HEK293 (cell line): ENCODE data around the gene OSCAR.

Experiments used
- CTCF ChIA-PET: fragments of 350-600 bp; formaldehyde crosslinking; extraction: SDS; loops from one replicate; lab custom pipeline; 2021; ENCODE audit warnings: antibody characterized with exemption; lab: Yijun Ruan, JAX
- POLR2A ChIA-PET: fragments of 300-600 bp; formaldehyde crosslinking; extraction: SDS; loops from one replicate; lab custom pipeline; 2020; ENCODE audit warnings: antibody characterized with exemption, inconsistent platforms; lab: Yijun Ruan, JAX
- H3K27ac ChIP-seq: fragments of 200-500 bp; sonication (Bioruptor generic); 2 replicates; pipeline ENCODE4 v1.5.1; 2014; ENCODE audit warnings: low read depth, low read length, control low read depth, inconsistent platforms; ENCODE audit errors: extremely low read depth
- H3K36me3 ChIP-seq, 2 experiments: fragments of 200-500 bp in 1 of 2; sonication (Bioruptor generic) in 1 of 2; 1 replicate in 1 of 2; 2 replicates in 1 of 2; pipeline ENCODE4 v1.5.1; 2014 to 2017; ENCODE audit warnings: inconsistent platforms in 2 of 2, low read length in 2 of 2; ENCODE audit not compliant: control insufficient read depth in 2 of 2, insufficient read depth in 1 of 2
- H3K4me1 ChIP-seq: fragments of 200-500 bp; sonication (Bioruptor generic); 2 replicates; pipeline ENCODE4 v1.5.1; 2014; ENCODE audit warnings: mild to moderate bottlenecking, low read length, inconsistent platforms; ENCODE audit not compliant: control insufficient read depth, insufficient read depth
- H3K4me3 ChIP-seq: 2 replicates; pipeline ENCODE4 v1.5.1; 2011; ENCODE audit warnings: low read depth, mild to moderate bottlenecking, control low read depth, low read length, moderate library complexity
- H3K9me3 ChIP-seq: fragments of 200-500 bp; sonication (Bioruptor generic); 2 replicates; pipeline ENCODE4 v1.5.1; 2014; ENCODE audit warnings: low read depth, low read length, inconsistent platforms; ENCODE audit not compliant: control insufficient read depth, insufficient read depth
- AEBP2 ChIP-seq: fragments of 450-650 bp; formaldehyde crosslinking; IDR thresholded peaks from 2 replicates; pipeline ENCODE4 v1.5.1; 2016; ENCODE audit warnings: missing biosample characterization, missing genetic modification characterization, borderline replicate concordance
- FEZF1 ChIP-seq: fragments of 450-650 bp; formaldehyde crosslinking; IDR thresholded peaks from 2 replicates; pipeline ENCODE4 v1.5.1; 2016; ENCODE audit warnings: missing biosample characterization, missing genetic modification characterization
- KLF8 ChIP-seq: fragments of 450-650 bp; formaldehyde crosslinking; IDR thresholded peaks from 2 replicates; pipeline ENCODE4 v1.5.1; 2016; ENCODE audit warnings: missing biosample characterization, missing genetic modification characterization
- KLF9 ChIP-seq: fragments of 450-650 bp; formaldehyde crosslinking; IDR thresholded peaks from 2 replicates; pipeline ENCODE4 v1.5.1; 2016; ENCODE audit warnings: missing biosample characterization, missing genetic modification characterization, low read depth
- SP3 ChIP-seq: fragments of 450-650 bp; formaldehyde crosslinking; IDR thresholded peaks from 2 replicates; pipeline ENCODE4 v1.5.1; 2016; ENCODE audit warnings: missing biosample characterization, missing genetic modification characterization
- SP7 ChIP-seq: fragments of 450-650 bp; formaldehyde crosslinking; IDR thresholded peaks from 2 replicates; pipeline ENCODE4 v1.5.1; 2016; ENCODE audit warnings: missing biosample characterization, missing genetic modification characterization
- TCF7L2 ChIP-seq: IDR thresholded peaks from 2 replicates; pipeline ENCODE4 v1.6.1; 2011; ENCODE audit warnings: low read depth, mild to moderate bottlenecking, inconsistent platforms, low read length, moderate library complexity, borderline replicate concordance
- YY1 ChIP-seq: fragments of 450-650 bp; formaldehyde crosslinking; IDR thresholded peaks from 2 replicates; pipeline ENCODE4 v1.5.1; 2018; ENCODE audit warnings: missing biosample characterization, missing genetic modification characterization
- ZBTB10 ChIP-seq: fragments of 450-650 bp; formaldehyde crosslinking; IDR thresholded peaks from 2 replicates; pipeline ENCODE4 v1.5.1; 2016; ENCODE audit warnings: missing biosample characterization, missing genetic modification characterization
- ZBTB17 ChIP-seq: fragments of 450-650 bp; formaldehyde crosslinking; IDR thresholded peaks from 2 replicates; pipeline ENCODE4 v1.5.1; 2016; ENCODE audit warnings: missing biosample characterization, missing genetic modification characterization
- ZBTB26 ChIP-seq: fragments of 450-650 bp; formaldehyde crosslinking; optimal IDR thresholded peaks from 2 replicates; pipeline ENCODE3; 2016; ENCODE audit warnings: missing biosample characterization, mild to moderate bottlenecking, missing genetic modification characterization
- ZBTB48 ChIP-seq: fragments of 450-650 bp; formaldehyde crosslinking; IDR thresholded peaks from 2 replicates; pipeline ENCODE4 v1.5.1; 2016; ENCODE audit warnings: missing biosample characterization, missing genetic modification characterization
- ZNF114 ChIP-seq: fragments of 450-650 bp; formaldehyde crosslinking; IDR thresholded peaks from 2 replicates; pipeline ENCODE4 v1.5.0; 2017; ENCODE audit warnings: missing biosample characterization, missing genetic modification characterization
- ZNF121 ChIP-seq: fragments of 450-650 bp; formaldehyde crosslinking; IDR thresholded peaks from 2 replicates; pipeline ENCODE4 v1.5.1; 2016; ENCODE audit warnings: missing biosample characterization, missing genetic modification characterization
- ZNF133 ChIP-seq: fragments of 450-650 bp; formaldehyde crosslinking; IDR thresholded peaks from 2 replicates; pipeline ENCODE4 v1.5.1; 2016; ENCODE audit warnings: missing biosample characterization, missing genetic modification characterization
- ZNF174 ChIP-seq: fragments of 450-650 bp; formaldehyde crosslinking; IDR thresholded peaks from 2 replicates; pipeline ENCODE4 v1.5.0; 2017; ENCODE audit warnings: missing biosample characterization, mild to moderate bottlenecking, missing genetic modification characterization
- ZNF184 ChIP-seq: fragments of 450-650 bp; IDR thresholded peaks from 2 replicates; pipeline ENCODE4 v1.5.1; 2018; ENCODE audit warnings: missing biosample characterization, mild to moderate bottlenecking, missing genetic modification characterization
- ZNF202 ChIP-seq: fragments of 450-650 bp; formaldehyde crosslinking; IDR thresholded peaks from 2 replicates; pipeline ENCODE4 v1.5.1; 2016; ENCODE audit warnings: missing biosample characterization, missing genetic modification characterization, borderline replicate concordance
- ZNF26 ChIP-seq: fragments of 450-650 bp; formaldehyde crosslinking; IDR thresholded peaks from 2 replicates; pipeline ENCODE4 v1.5.1; 2016; ENCODE audit warnings: missing biosample characterization, missing genetic modification characterization
- ZNF335 ChIP-seq: fragments of 450-650 bp; formaldehyde crosslinking; conservative IDR thresholded peaks from 2 replicates; pipeline ENCODE4 v1.5.1; 2016; ENCODE audit warnings: missing biosample characterization, missing genetic modification characterization
- ZNF366 ChIP-seq: fragments of 450-650 bp; formaldehyde crosslinking; conservative IDR thresholded peaks from 2 replicates; pipeline ENCODE4 v1.5.1; 2016; ENCODE audit warnings: missing biosample characterization, missing genetic modification characterization
- ZNF423 ChIP-seq: fragments of 450-650 bp; formaldehyde crosslinking; IDR thresholded peaks from 2 replicates; pipeline ENCODE4 v1.5.1; 2016; ENCODE audit warnings: missing biosample characterization, missing genetic modification characterization
- ZNF433 ChIP-seq: fragments of 450-650 bp; formaldehyde crosslinking; IDR thresholded peaks from 2 replicates; pipeline ENCODE4 v1.5.1; 2016; ENCODE audit warnings: missing biosample characterization, missing genetic modification characterization, low read depth
- ZNF558 ChIP-seq: fragments of 450-650 bp; formaldehyde crosslinking; IDR thresholded peaks from 2 replicates; pipeline ENCODE4 v1.5.1; 2016; ENCODE audit warnings: missing biosample characterization, missing genetic modification characterization
- ZNF600 ChIP-seq: fragments of 450-650 bp; formaldehyde crosslinking; IDR thresholded peaks from 2 replicates; pipeline ENCODE4 v1.5.1; 2016; ENCODE audit warnings: missing biosample characterization, missing genetic modification characterization
- ZNF707 ChIP-seq: fragments of 450-650 bp; formaldehyde crosslinking; IDR thresholded peaks from 2 replicates; pipeline ENCODE4 v1.5.1; 2016; ENCODE audit warnings: missing biosample characterization, missing genetic modification characterization
- ZNF837 ChIP-seq: fragments of 450-650 bp; formaldehyde crosslinking; IDR thresholded peaks from 2 replicates; pipeline ENCODE4 v1.5.1; 2016; ENCODE audit warnings: missing biosample characterization, missing genetic modification characterization
- ZSCAN18 ChIP-seq: fragments of 450-650 bp; formaldehyde crosslinking; IDR thresholded peaks from 2 replicates; pipeline ENCODE4 v1.5.1; 2016; ENCODE audit warnings: missing biosample characterization, missing genetic modification characterization
- ZSCAN30 ChIP-seq: fragments of 450-650 bp; IDR thresholded peaks from 2 replicates; pipeline ENCODE4 v1.5.1; 2018; ENCODE audit warnings: missing biosample characterization, mild to moderate bottlenecking, missing genetic modification characterization, moderate library complexity

The OSCAR gene

GRCh38 chr19:54136086-54136863, 35.7 kb upstream of the OSCAR start:
- Histone ChIP-seq H3K27ac (peak overlapping the region; percentile 11; the same call in 1 of the 2 replicates), H3K36me3 (peaks cover 10 to 36% of the 10 kb centered on the region in 2 experiments), H3K9me3 (peaks cover 2% of the 10 kb centered on the region), H3K4me3 (peak overlapping the region; percentile 46), H3K4me1 (peaks cover 13% of the 10 kb centered on the region)
- TF ChIP-seq ZNF837 (tag by site-specific recombination) (no peak), SP3 (tag by site-specific recombination) (no peak), ZBTB10 (tag by site-specific recombination) (no peak), ZBTB48 (tag by site-specific recombination) (no peak), KLF9 (tag by site-specific recombination) (no peak), SP7 (tag by site-specific recombination) (0 out of 2 replicates have a peak, but pooled peaks have one; percentile 13), ZNF433 (tag by site-specific recombination) (no peak), ZNF600 (tag by site-specific recombination) (peak; percentile 92), ZNF707 (tag by site-specific recombination) (no peak), ZNF366 (tag by site-specific recombination) (no peak), ZNF114 (tag by site-specific recombination) (no peak), KLF8 (tag by site-specific recombination) (no peak), ZNF423 (tag by site-specific recombination) (no peak), ZNF174 (no peak), TCF7L2 (no peak), ZSCAN18 (tag by site-specific recombination) (no peak), ZBTB17 (0 out of 2 replicates have a peak, but pooled peaks have one; percentile 53), ZNF26 (tag by site-specific recombination) (no peak), ZNF202 (tag by site-specific recombination) (no peak), ZSCAN30 (tag by site-specific recombination) (no peak), ZNF184 (tag by site-specific recombination) (no peak), FEZF1 (tag by site-specific recombination) (no peak), AEBP2 (tag by site-specific recombination) (no peak), ZNF133 (no peak), ZNF121 (tag by site-specific recombination) (no peak), YY1 (tag by site-specific recombination) (no peak), ZNF558 (tag by site-specific recombination) (no peak), ZBTB26 (tag by site-specific recombination) (no peak), ZNF335 (tag by site-specific recombination) (peak; percentile 85)
- ChIA-PET CTCF (interaction anchor here (1.5 to 1.7 kb wide), 2 partner anchors 19 to 32 kb away, joined by 5 read pairs; no protein-coding TSS in a partner anchor), POLR2A (interaction anchor here (0.6 to 5.5 kb wide), 26 partner anchors 10 to 1407 kb away, joined by 3 to 116 read pairs (median 8); partner anchors contain the start of genes LENG1, LENG8, MBOAT7 and NDUFA3)
